Esophagus muscularis mucosa (tissue), 4 donors: ENCODE measurements around the gene AQP2. TPM values are rescaled to one million over a fixed set of nuclear protein-coding genes. Genes with fewer than 3 reads are reported as not detected.

Experiments used
- DNase-seq: peaks from one replicate; pipeline ENCODE4 v3.0.0-alpha.2; 2017; ENCODE audit errors: extremely low spot score
- H3K27ac ChIP-seq, 4 donors: fragments of 200-600 bp; sonication (generic); replicated peaks in 1 of 4; 1 replicate in 3 of 4; 2 replicates in 1 of 4; pipeline ENCODE4 v1.5.1; 2016 to 2019; ENCODE audit warnings: mild to moderate bottlenecking in 1 of 4
- H3K27me3 ChIP-seq, 4 donors: fragments of 200-600 bp; sonication (generic); one replicate each; pipeline versions ENCODE4 v1.5.1 to v1.6.0; 2016 to 2019
- H3K36me3 ChIP-seq, 4 donors: fragments of 200-600 bp; sonication (generic); one replicate each; pipeline ENCODE4 v1.5.1; 2016 to 2019
- H3K4me1 ChIP-seq, 4 donors: fragments of 200-600 bp; sonication (generic); one replicate each; pipeline ENCODE4 v1.5.1; 2016 to 2019
- H3K4me3 ChIP-seq, 4 donors: fragments of 200-600 bp; sonication (generic); 1 replicate in 2 of 4; 2 replicates in 2 of 4; pipeline ENCODE4 v1.5.1; 2016 to 2019; ENCODE audit warnings: mild to moderate bottlenecking in 4 of 4, moderate library complexity in 1 of 4
- H3K9me3 ChIP-seq, 4 donors: fragments of 200-600 bp; sonication (generic); 1 replicate in 3 of 4; 2 replicates in 1 of 4; pipeline ENCODE4 v1.5.1; 2016 to 2019
- EP300 ChIP-seq: sonication (generic); formaldehyde crosslinking; IDR thresholded peaks from one replicate; pipeline ENCODE4 v1.6.1; 2017; ENCODE audit warnings: antibody characterized with exemption
- POLR2A ChIP-seq: fragments of 450-650 bp; IDR thresholded peaks from one replicate; pipeline ENCODE4 v1.6.1; 2017; ENCODE audit warnings: antibody characterized with exemption, moderate library complexity, mild to moderate bottlenecking, low read depth
- POLR2AphosphoS5 ChIP-seq, 2 donors: sonication (generic); formaldehyde crosslinking; IDR thresholded peaks; one replicate each; pipeline ENCODE4 v1.6.1; 2017; ENCODE audit warnings: antibody characterized with exemption in 2 of 2
- WGBS: methylation state at CpG from one replicate; pipeline ENCODE4 v1.1.5; 2018; 5-methylcytosine and 5-hydroxymethylcytosine counted together
- intact Hi-C: fragments of 100-400 bp; cut with DNase I; formaldehyde crosslinking; loops from one replicate; pipeline ENCODE4 v1.15.1; 2023
- total RNA-seq, 4 donors: library from RNA; depleted of rRNA; stranded (reverse); fragments of >200 nt; gene quantifications; one replicate each; pipeline versions ENCODE4 v1.1.0 to v1.2.1, GENCODE V29; 2016
- TF ChIP-seq, protein P1 (sequence below), 3 experiments: fragments of 200-600 bp in 2 of 3; fragments of 450-650 bp in 1 of 3; sonication (generic) in 2 of 3; IDR thresholded peaks; one replicate each; pipeline ENCODE4 v1.5.1; 2017 to 2019; ENCODE audit warnings: antibody characterized with exemption in 3 of 3, mild to moderate bottlenecking in 2 of 3, moderate library complexity in 1 of 3

Gene AQP2
- total RNA-seq, 4 donors from 2014 or later, result not detected

DNA sequence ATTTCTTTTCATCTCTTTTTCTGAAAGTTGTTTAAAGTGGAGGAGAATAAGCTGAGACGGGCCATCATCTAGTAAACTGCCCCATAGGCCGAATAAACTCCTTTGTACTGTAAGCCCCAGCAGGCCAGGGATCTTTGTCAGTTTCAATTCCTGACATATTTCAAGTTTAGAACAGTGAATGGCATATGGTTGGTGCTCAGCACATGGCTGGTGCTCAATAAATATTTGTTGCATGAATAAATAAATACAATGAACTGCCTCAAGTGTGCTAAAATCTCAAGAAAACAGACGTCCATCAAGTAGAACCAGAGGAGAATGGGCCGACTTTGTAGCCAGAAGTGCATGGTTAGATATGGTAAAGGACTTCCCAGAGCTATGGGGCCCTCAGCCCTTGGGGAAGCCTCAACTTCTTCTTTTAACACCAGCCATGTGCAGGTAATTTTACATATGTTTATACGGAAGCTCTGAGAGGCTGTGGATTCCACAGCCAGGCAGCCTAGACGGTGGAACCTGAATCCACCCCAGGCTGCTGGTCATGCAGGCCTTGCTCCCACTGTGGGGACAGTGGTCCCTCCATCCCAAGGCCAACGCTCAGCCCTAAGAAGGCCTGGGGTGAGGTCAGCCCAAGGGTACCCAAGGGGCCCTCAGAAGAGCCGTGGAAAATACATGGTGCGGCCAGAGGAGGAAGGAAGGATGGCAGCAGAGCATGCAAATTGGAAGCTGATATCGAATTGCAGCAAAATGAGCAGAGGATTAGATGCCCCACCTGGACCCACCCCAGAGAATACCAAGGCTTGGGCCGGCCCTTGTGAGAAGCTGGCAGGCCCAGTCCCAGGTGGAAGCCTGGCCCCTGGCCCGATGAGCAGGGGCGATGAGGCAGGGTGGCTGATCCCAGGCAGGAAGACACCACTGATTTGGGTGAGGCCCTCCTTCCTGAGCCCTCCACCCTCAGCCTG, 8.7 kb upstream of the AQP2 start:
- Histone ChIP-seq H3K9me3 (no peaks in the 10 kb centered on the region), H3K27me3 (no peaks in the 10 kb centered on the region), H3K27ac (no peak overlapping the region), H3K36me3 (no peaks in the 10 kb centered on the region), H3K4me3 (no peak overlapping the region), H3K4me1 (peaks cover 5 to 11% (median 10%) of the 10 kb centered on the region in 4 donors)
- TF ChIP-seq POLR2AphosphoS5 (IDR thresholded peaks at IDR 0.05) (no peak), EP300 (no peak), POLR2A (no peak)
- TF ChIP-seq, protein P1, sequence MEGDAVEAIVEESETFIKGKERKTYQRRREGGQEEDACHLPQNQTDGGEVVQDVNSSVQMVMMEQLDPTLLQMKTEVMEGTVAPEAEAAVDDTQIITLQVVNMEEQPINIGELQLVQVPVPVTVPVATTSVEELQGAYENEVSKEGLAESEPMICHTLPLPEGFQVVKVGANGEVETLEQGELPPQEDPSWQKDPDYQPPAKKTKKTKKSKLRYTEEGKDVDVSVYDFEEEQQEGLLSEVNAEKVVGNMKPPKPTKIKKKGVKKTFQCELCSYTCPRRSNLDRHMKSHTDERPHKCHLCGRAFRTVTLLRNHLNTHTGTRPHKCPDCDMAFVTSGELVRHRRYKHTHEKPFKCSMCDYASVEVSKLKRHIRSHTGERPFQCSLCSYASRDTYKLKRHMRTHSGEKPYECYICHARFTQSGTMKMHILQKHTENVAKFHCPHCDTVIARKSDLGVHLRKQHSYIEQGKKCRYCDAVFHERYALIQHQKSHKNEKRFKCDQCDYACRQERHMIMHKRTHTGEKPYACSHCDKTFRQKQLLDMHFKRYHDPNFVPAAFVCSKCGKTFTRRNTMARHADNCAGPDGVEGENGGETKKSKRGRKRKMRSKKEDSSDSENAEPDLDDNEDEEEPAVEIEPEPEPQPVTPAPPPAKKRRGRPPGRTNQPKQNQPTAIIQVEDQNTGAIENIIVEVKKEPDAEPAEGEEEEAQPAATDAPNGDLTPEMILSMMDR (IDR thresholded peaks at IDR 0.05), result no peak
- no peak for DNase-seq
- WGBS, result 91% methylated on average over 13 of the region's 13 CpGs
- intact Hi-C loops, result no loop called here

DNA sequence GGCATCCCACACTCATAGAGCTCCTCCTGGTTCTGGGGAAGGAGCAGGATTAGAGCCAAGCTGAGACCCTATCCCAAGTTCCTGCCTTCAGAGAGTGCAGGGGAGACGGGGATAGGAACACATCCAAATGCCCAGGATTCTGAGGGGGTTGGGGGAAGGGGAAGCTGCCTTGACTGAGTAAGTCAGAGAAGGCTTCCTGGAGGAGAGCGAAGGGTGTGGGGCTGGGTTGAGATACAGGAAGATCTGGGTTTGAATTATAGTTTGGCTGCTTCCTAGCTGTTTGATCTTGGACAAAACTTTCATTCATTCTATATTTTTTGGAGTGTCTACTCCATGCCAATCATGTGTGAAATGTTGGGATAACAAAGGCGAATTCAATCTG, 8.0 kb upstream of the AQP2 start:
- peaks cover 5 to 11% (median 10%) of the 10 kb centered on the region in 4 donors for H3K4me1 ChIP-seq
- no peak for DNase-seq
- no peaks in the 10 kb centered on the region for H3K36me3 ChIP-seq
- H3K27me3 ChIP-seq, result no peaks in the 10 kb centered on the region
- no peaks in the 10 kb centered on the region for H3K9me3 ChIP-seq
- intact Hi-C loops, result no loop called here
- H3K27ac ChIP-seq, result no peak overlapping the region
- WGBS, result 90% methylated on average over 3 of the region's 3 CpGs
- TF ChIP-seq EP300 (no peak), POLR2AphosphoS5 (IDR thresholded peaks at IDR 0.05) (no peak)
- TF ChIP-seq, protein P1 (IDR thresholded peaks at IDR 0.05), result no peak
- H3K4me3 ChIP-seq, result no peak overlapping the region

DNA sequence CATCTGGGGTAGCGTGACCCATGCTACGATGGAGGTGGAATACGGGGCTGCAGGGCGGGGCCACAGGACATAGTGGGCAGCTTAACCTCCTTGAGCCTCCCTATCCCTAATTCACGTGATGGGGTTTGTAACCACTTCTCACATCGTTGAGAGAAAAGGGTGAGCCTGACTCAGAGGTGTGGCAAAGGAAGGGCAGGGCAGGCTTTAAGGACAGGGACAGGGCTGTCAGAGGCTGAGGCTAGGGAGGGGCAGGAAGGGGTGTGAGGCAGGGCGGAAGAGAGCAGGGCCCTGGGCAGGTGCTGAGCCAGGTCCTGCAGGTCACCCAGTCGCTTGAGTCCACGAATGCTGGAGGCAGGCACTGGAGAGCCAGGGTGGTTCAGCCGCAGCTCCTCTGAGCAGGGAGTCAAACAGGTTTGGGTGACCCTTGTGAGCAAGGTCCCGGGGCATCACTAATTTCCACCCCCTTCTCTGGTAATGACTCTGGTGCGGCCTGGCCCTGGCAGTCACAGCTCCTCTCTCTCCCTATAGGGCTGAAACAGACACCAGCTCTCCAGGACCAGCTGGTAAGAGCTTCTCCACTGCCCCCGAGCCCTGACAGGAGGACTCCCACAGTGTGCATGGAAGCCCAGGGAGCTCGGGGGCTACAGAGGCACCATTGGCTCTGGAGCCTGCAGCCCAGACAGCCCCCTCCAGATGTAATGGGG, 7.5 kb upstream of the AQP2 start:
- no peak overlapping the region for H3K4me3 ChIP-seq
- H3K4me1 ChIP-seq, result peaks cover 5 to 11% (median 10%) of the 10 kb centered on the region in 4 donors
- no peaks in the 10 kb centered on the region for H3K36me3 ChIP-seq
- H3K27me3 ChIP-seq, result no peaks in the 10 kb centered on the region
- H3K27ac ChIP-seq, result no peak overlapping the region
- no peak for DNase-seq
- TF ChIP-seq POLR2A (no peak), EP300 (no peak), POLR2AphosphoS5 (IDR thresholded peaks at IDR 0.05) (no peak)
- TF ChIP-seq, protein P1 (IDR thresholded peaks at IDR 0.05), result no peak
- whole genome bisulfite sequencing, result 61% methylated on average over 8 of the region's 14 CpGs
- H3K9me3 ChIP-seq, result no peaks in the 10 kb centered on the region
- intact Hi-C loops, result no loop called here

DNA sequence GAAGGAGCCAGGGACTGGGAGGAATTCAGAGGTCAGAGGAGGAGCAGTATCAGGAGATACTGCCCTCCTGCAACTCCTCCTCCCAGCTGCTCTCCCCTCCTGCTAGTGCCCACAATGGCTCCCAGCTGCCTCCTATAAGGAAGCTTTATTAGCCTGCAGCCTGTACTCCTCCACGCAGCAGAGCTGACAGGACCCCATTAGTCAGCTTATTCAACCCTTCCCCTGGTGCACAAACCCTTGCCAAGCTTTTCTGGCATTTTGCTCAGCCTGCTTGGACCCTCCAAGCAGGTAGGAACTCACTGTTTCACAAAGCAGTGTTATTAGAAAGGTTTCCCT, 6.9 kb upstream of the AQP2 start:
- WGBS, result 92% methylated on average over 1 of the region's 1 CpG

More for the DNA sequence above, 6.9 kb upstream of the AQP2 start:
- H3K27ac ChIP-seq, result no peak overlapping the region
- no peak overlapping the region for H3K4me3 ChIP-seq
- TF ChIP-seq, protein P1 (IDR thresholded peaks at IDR 0.05), result no peak
- TF ChIP-seq EP300 (no peak), POLR2AphosphoS5 (IDR thresholded peaks at IDR 0.05) (no peak), POLR2A (no peak)
- no peaks in the 10 kb centered on the region for H3K36me3 ChIP-seq
- no peak for DNase-seq
- peaks cover 5 to 11% (median 10%) of the 10 kb centered on the region in 4 donors for H3K4me1 ChIP-seq
- intact Hi-C loops, result no loop called here
- no peaks in the 10 kb centered on the region for H3K9me3 ChIP-seq
- no peaks in the 10 kb centered on the region for H3K27me3 ChIP-seq
